Left lung (tissue), 10 donors: Measurements from ENCODE around the gene FGF21. TPM values are rescaled to one million over a fixed set of nuclear protein-coding genes. Genes with fewer than 3 reads are reported as not detected.
A peak's percentile ranks its signal among the peaks of the same experiment; 100 is the strongest.
"Not testable (repeated sequence)": the region's sequence is repeated elsewhere in the genome, so short reads cannot be mapped to it uniquely, and the experiment has no call there.

ENCODE experiments used
- ATAC-seq: fragments of 200-7000 bp; cut with Tn5 transposase; one replicate; pipeline ENCODE4 v1.9.1; 2020; ENCODE audit warnings: moderate library complexity
- DNase-seq, 4 donors: peaks; one replicate each; pipeline ENCODE4 v3.0.0-alpha.2; 2013 to 2020
- H3K27ac ChIP-seq, 2 donors: fragments of 200-600 bp; sonication (generic) in 1 of 2; one replicate each; pipeline versions ENCODE4 v1.5.0 to v1.8.0; 2020 to 2021
- H3K27me3 ChIP-seq, 2 donors: fragments of 200-600 bp; sonication (generic) in 1 of 2; one replicate each; pipeline versions ENCODE4 v1.5.0 to v1.8.0; 2020 to 2021
- H3K36me3 ChIP-seq, 2 donors: fragments of 200-600 bp; sonication (generic) in 1 of 2; one replicate each; pipeline versions ENCODE4 v1.5.0 to v1.8.0; 2020 to 2021
- H3K4me1 ChIP-seq, 2 donors: fragments of 200-600 bp; one replicate each; pipeline ENCODE4 v1.8.0; 2021
- H3K4me3 ChIP-seq, 2 donors: fragments of 200-600 bp; sonication (generic) in 1 of 2; one replicate each; pipeline versions ENCODE4 v1.5.0 to v1.8.0; 2020 to 2021; ENCODE audit warnings: mild to moderate bottlenecking in 1 of 2
- H3K9me3 ChIP-seq, 2 donors: fragments of 200-600 bp; sonication (generic) in 1 of 2; one replicate each; pipeline versions ENCODE4 v1.5.0 to v1.8.0; 2020 to 2021
- CTCF ChIP-seq, 2 donors: fragments of 200-600 bp; sonication (generic) in 1 of 2; IDR thresholded peaks; one replicate each; pipeline versions ENCODE4 v1.5.0 to v1.8.0; 2021; ENCODE audit warnings: antibody characterized with exemption in 2 of 2
- intact Hi-C, 2 donors: fragments of 100-400 bp; cut with DNase I; formaldehyde crosslinking; loops; one replicate each; pipeline versions ENCODE4 v1.11.2 to v1.14.2; 2022
- polyA plus RNA-seq, 6 donors: library from polyadenylated mRNA; unstranded; fragments of 120-200 nt; gene quantifications; one replicate each; pipeline ENCODE4 v1.2.1, GENCODE V29; 2013; ENCODE audit not compliant: insufficient read length in 6 of 6
- total RNA-seq, 2 donors: library from RNA; stranded (reverse); fragmentation: NEBNext Ultra II Directional; extraction: Animal tissue kit (Norgen Biotek cat#: 25700); gene quantifications; one replicate each; pipeline ENCODE4 v1.2.1, GENCODE V29; 2021
- donor health status: DM: no; HTN: yes; CAD: no.
- donor health status: DM: no; HTN: no; CAD: no.

The FGF21 gene
- total and polyA plus RNA-seq, 8 donors: not detected

GRCh38 chr19:48713864-48714755 is 41.2 kb upstream of the FGF21 start:
- ATAC-seq: peak; percentile 93
- H3K27ac ChIP-seq: peak overlapping the region; percentile 78 to 79
- H3K4me3 ChIP-seq: peak overlapping the region; percentile 68 to 71
- H3K27me3 ChIP-seq: no peaks in the 10 kb centered on the region
- peaks cover 11 to 36% of the 10 kb centered on the region in 2 donors for H3K4me1 ChIP-seq
- H3K36me3 ChIP-seq: no peaks in the 10 kb centered on the region
- DNase-seq: peak; percentile 98 to 100 (median 98)
- TF ChIP-seq CTCF (IDR thresholded peaks at IDR 0.05): no peak
- intact Hi-C loops: no loop called here
- peaks cover 0 to 5% of the 10 kb centered on the region in 2 donors for H3K9me3 ChIP-seq

GRCh38 chr19:48714759-48715675 is 40.3 kb upstream of the FGF21 start:
- Histone ChIP-seq H3K4me3 (peak overlapping the region; percentile 37 to 68), H3K4me1 (peaks cover 11 to 36% of the 10 kb centered on the region in 2 donors), H3K36me3 (no peaks in the 10 kb centered on the region), H3K27ac (peak overlapping the region; percentile 78 to 79), H3K27me3 (no peaks in the 10 kb centered on the region), H3K9me3 (peaks cover 0 to 5% of the 10 kb centered on the region in 2 donors)
- ATAC-seq (no peak), DNase-seq (no peak)
- intact Hi-C loops: no loop called here
- TF ChIP-seq CTCF (IDR thresholded peaks at IDR 0.05): no peak

GRCh38 chr19:48715681-48716171 is 39.6 kb upstream of the FGF21 start:
- Histone ChIP-seq H3K27me3 (no peaks in the 10 kb centered on the region), H3K4me3 (peak overlapping the region in 1 of 2 donors; percentile 68), H3K27ac (peak overlapping the region in 1 of 2 donors; percentile 3), H3K36me3 (no peaks in the 10 kb centered on the region), H3K9me3 (peaks cover 0 to 5% of the 10 kb centered on the region in 2 donors), H3K4me1 (peaks cover 11 to 37% of the 10 kb centered on the region in 2 donors)
- TF ChIP-seq CTCF (IDR thresholded peaks at IDR 0.05): no peak
- intact Hi-C loops: no loop called here
- ATAC-seq: no peak
- no peak for DNase-seq

GRCh38 chr19:48716562-48717291 is 38.6 kb upstream of the FGF21 start:
- no peak for ATAC-seq
- H3K4me1 ChIP-seq: peaks cover 11 to 47% of the 10 kb centered on the region in 2 donors
- peak overlapping the region in 1 of 2 donors; percentile 44 for H3K27ac ChIP-seq

GRCh38 chr19:48718106-48718505 is 37.2 kb upstream of the FGF21 start:
- ATAC-seq, H3K27me3 ChIP-seq, H3K9me3 ChIP-seq, intact Hi-C loops, DNase-seq, H3K36me3 ChIP-seq, H3K4me3 ChIP-seq, H3K27ac ChIP-seq: not testable (repeated sequence)
- H3K4me1 ChIP-seq: peaks cover 8 to 47% of the 10 kb centered on the region in 2 donors

More at GRCh38 chr19:48716562-48717291, 38.6 kb upstream of the FGF21 start:
- intact Hi-C loops: no loop called here
- Histone ChIP-seq H3K36me3 (no peaks in the 10 kb centered on the region), H3K9me3 (no peaks in the 10 kb centered on the region), H3K27me3 (no peaks in the 10 kb centered on the region), H3K4me3 (peak overlapping the region in 1 of 2 donors; percentile 7)
- DNase-seq: peak in 2 of 4 donors; percentile 54 to 81
- TF ChIP-seq CTCF (IDR thresholded peaks at IDR 0.05): no peak
